Kidney (tissue), 14 donors: ENCODE measurements around the gene PCYOX1L. TPM values are rescaled to one million over a fixed set of nuclear protein-coding genes. Genes with fewer than 3 reads are reported as not detected.

Experiments
- DNase-seq, 5 donors: peaks; one replicate each; pipeline ENCODE4 v3.0.0-alpha.2; 2013 to 2020
- FAIRE-seq: peaks from 2 replicates; lab custom pipeline; 2012; peaks lifted over from hg19 to GRCh38; lab: Jason Lieb, UNC
- H3K27ac ChIP-seq, 2 donors: one replicate each; pipeline ENCODE4 v1.7.0; 2013; ENCODE audit warnings: low read depth in 2 of 2, low read length in 2 of 2, inconsistent platforms in 1 of 2
- H3K27me3 ChIP-seq: one replicate; pipeline ENCODE4 v1.7.1; 2013; ENCODE audit warnings: low read length, inconsistent platforms; ENCODE audit not compliant: control insufficient read depth, insufficient read depth
- H3K36me3 ChIP-seq, 3 donors: one replicate each; pipeline versions ENCODE4 v1.7.0 to v1.7.1; 2013; ENCODE audit warnings: low read length in 3 of 3, control low read depth in 1 of 3, inconsistent platforms in 1 of 3; ENCODE audit not compliant: insufficient read depth in 3 of 3, control insufficient read depth in 2 of 3
- H3K4me1 ChIP-seq, 3 donors: one replicate each; pipeline versions ENCODE4 v1.7.0 to v1.7.1; 2013; ENCODE audit warnings: low read length in 3 of 3, inconsistent platforms in 1 of 3, low read depth in 1 of 3; ENCODE audit not compliant: control insufficient read depth in 2 of 3, insufficient read depth in 2 of 3
- H3K4me3 ChIP-seq, 3 donors: one replicate each; pipeline versions ENCODE4 v1.7.0 to v1.8.1; 2013; ENCODE audit warnings: low read length in 3 of 3, control low read depth in 1 of 3, inconsistent platforms in 1 of 3
- H3K9ac ChIP-seq, 3 donors: one replicate each; pipeline versions ENCODE4 v1.7.0 to v1.7.1; 2013; ENCODE audit warnings: low read length in 3 of 3, control low read depth in 1 of 3, inconsistent platforms in 1 of 3
- H3K9me3 ChIP-seq, 3 donors: one replicate each; pipeline versions ENCODE4 v1.7.0 to v1.7.1; 2013; ENCODE audit warnings: low read length in 3 of 3, control low read depth in 1 of 3, inconsistent platforms in 1 of 3; ENCODE audit not compliant: control insufficient read depth in 2 of 3, insufficient read depth in 1 of 3
- CTCF ChIP-seq: IDR thresholded peaks from 3 replicates; pipeline ENCODE4 v1.5.1; 2012; ENCODE audit warnings: mild to moderate bottlenecking, moderate library complexity, borderline replicate concordance; ENCODE audit not compliant: insufficient read depth; ENCODE audit errors: extremely low read depth
- intact Hi-C: fragments of 100-400 bp; cut with DNase I; formaldehyde crosslinking; loops from one replicate; pipeline ENCODE4 v1.11.1; 2022
- polyA plus RNA-seq: library from polyadenylated mRNA; stranded (reverse); fragments of 350-450 nt; fragmentation: Illumina TruSeq; extraction: RNeasy Lipid Tissue Mini Kit (QIAGEN cat#74804); gene quantifications from one replicate; pipeline ENCODE4 v1.2.3, GENCODE V29; 2014; ENCODE audit warnings: low read depth, low replicate concordance; ENCODE audit not compliant: insufficient read depth
- total RNA-seq: library from RNA; stranded (reverse); fragmentation: NEBNext Ultra II Directional; extraction: Animal tissue kit (Norgen Biotek cat#: 25700); gene quantifications from one replicate; pipeline ENCODE4 v1.2.1, GENCODE V29; 2021
- donor health status: control.
- donor health status: control.
- donor health status: control.
- donor health status: control.
- donor health status: control.
- donor health status: DM: yes; HTN: yes; CAD: no.
- donor health status: Normal renal cell carcinoma (clear cell type).

PCYOX1L gene
- total and polyA plus RNA-seq, 2 donors from 2014 or later = 7.2 to 9.0 TPM

GRCh38 chr5:149310488-149310887 is 47.4 kb upstream of the PCYOX1L start:
- no peak for TF ChIP-seq CTCF
- peaks cover 0 to 4% (median 0%) of the 10 kb centered on the region in 3 donors for H3K4me1 ChIP-seq
- no peaks in the 10 kb centered on the region for H3K9me3 ChIP-seq
- DNase-seq (no peak), FAIRE-seq (no peak)
- H3K36me3 ChIP-seq = no peaks in the 10 kb centered on the region
- no peaks in the 10 kb centered on the region for H3K27me3 ChIP-seq
- intact Hi-C loops = no loop called here
- no peak overlapping the region for H3K9ac ChIP-seq
- H3K27ac ChIP-seq = no peak overlapping the region
- H3K4me3 ChIP-seq = no peak overlapping the region

GRCh38 chr5:149310947-149311658 is 46.7 kb upstream of the PCYOX1L start:
- peaks cover 0 to 4% (median 0%) of the 10 kb centered on the region in 3 donors for H3K4me1 ChIP-seq
- no peaks in the 10 kb centered on the region for H3K9me3 ChIP-seq
- H3K4me3 ChIP-seq = no peak overlapping the region
- H3K36me3 ChIP-seq = no peaks in the 10 kb centered on the region
- no peak overlapping the region for H3K27ac ChIP-seq
- no peaks in the 10 kb centered on the region for H3K27me3 ChIP-seq
- no peak for TF ChIP-seq CTCF
- no peak for FAIRE-seq
- peak in 4 of 5 donors; percentile 77 to 84 (median 81) for DNase-seq
- intact Hi-C loops = no loop called here
- no peak overlapping the region for H3K9ac ChIP-seq

GRCh38 chr5:149313151-149313841 is 44.5 kb upstream of the PCYOX1L start:
- FAIRE-seq = no peak
- Histone ChIP-seq H3K27me3 (no peaks in the 10 kb centered on the region), H3K36me3 (no peaks in the 10 kb centered on the region), H3K4me1 (peaks cover 0 to 9% (median 0%) of the 10 kb centered on the region in 3 donors), H3K9ac (no peak overlapping the region), H3K4me3 (no peak overlapping the region), H3K9me3 (no peaks in the 10 kb centered on the region), H3K27ac (no peak overlapping the region)
- TF ChIP-seq CTCF = no peak
- intact Hi-C loops = no loop called here
- no peak for DNase-seq
